Measurements from ENCODE around the gene ILDR2.
"Not testable (repeated sequence)": the region's sequence is repeated elsewhere in the genome, so short reads cannot be mapped to it uniquely, and the experiment has no call there.

Gene ILDR2

DNA sequence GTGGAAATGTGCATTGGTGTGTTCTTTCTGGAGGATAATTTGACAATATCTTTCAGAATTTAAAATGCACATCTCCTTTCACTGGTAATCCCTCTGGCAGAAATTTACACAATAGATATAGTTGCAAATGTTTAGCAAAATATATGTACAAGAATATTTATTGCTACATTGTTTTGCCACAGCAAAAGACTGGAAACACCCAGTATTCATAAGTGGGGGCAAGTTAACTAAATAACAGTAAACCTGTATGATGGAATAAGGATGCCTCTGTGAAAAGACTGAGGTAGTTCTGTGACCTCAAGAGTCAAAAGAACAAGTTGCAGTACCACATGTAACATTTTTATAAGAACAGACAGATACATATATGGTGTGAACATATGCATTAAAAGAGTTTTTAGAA, 85.6 kb downstream of the ILDR2 start:
- Histone ChIP-seq H3K36me3 (ENCODE audit: control insufficient read depth, insufficient read depth, low read length) (no peaks in the 10 kb centered on the region), H3K27me3 (ENCODE audit: control insufficient read depth, insufficient read depth, low read length) (no peaks in the 10 kb centered on the region), H2AFZ (no peak overlapping the region), H3K4me2 (ENCODE audit: low read length) (no peak overlapping the region), H3K79me2 (no peaks in the 10 kb centered on the region), H3K4me3 (ENCODE audit: low read depth, low read length) (no peak overlapping the region), H3K27ac (no peak overlapping the region), H3K9me3 (ENCODE audit: control insufficient read depth, low read length) (no peaks in the 10 kb centered on the region), H3K4me1 (no peaks in the 10 kb centered on the region), H3K9ac (no peak overlapping the region)
- TF ChIP-seq CTCF (IDR thresholded peaks at IDR 0.05) = no peak

GRCh38 chr1:166888373-166889111, 86.8 kb downstream of the ILDR2 start:
- no peaks in the 10 kb centered on the region for H3K36me3 ChIP-seq (ENCODE audit: control insufficient read depth, insufficient read depth, low read length)
- no peaks in the 10 kb centered on the region for H3K9me3 ChIP-seq (ENCODE audit: control insufficient read depth, low read length)
- no peaks in the 10 kb centered on the region for H3K27me3 ChIP-seq (ENCODE audit: control insufficient read depth, insufficient read depth, low read length)
- H2AFZ ChIP-seq = no peak overlapping the region
- H3K4me3 ChIP-seq (ENCODE audit: low read depth, low read length) = no peak overlapping the region
- no peak overlapping the region for H3K27ac ChIP-seq
- no peak for TF ChIP-seq CTCF (IDR thresholded peaks at IDR 0.05)
- H3K9ac ChIP-seq = no peak overlapping the region
- H3K4me2 ChIP-seq (ENCODE audit: low read length) = no peak overlapping the region
- no peaks in the 10 kb centered on the region for H3K4me1 ChIP-seq
- no peaks in the 10 kb centered on the region for H3K79me2 ChIP-seq

GRCh38 chr1:166884971-166885370, 90.4 kb downstream of the ILDR2 start:
- no peaks in the 10 kb centered on the region for H3K27me3 ChIP-seq (ENCODE audit: control insufficient read depth, insufficient read depth, low read length)
- no peak overlapping the region for H3K4me3 ChIP-seq (ENCODE audit: low read depth, low read length)
- no peaks in the 10 kb centered on the region for H3K4me1 ChIP-seq
- no peaks in the 10 kb centered on the region for H3K79me2 ChIP-seq
- no peak overlapping the region for H3K9ac ChIP-seq
- no peak overlapping the region for H3K27ac ChIP-seq
- no peaks in the 10 kb centered on the region for H3K36me3 ChIP-seq (ENCODE audit: control insufficient read depth, insufficient read depth, low read length)
- no peak overlapping the region for H3K4me2 ChIP-seq (ENCODE audit: low read length)
- no peak for TF ChIP-seq CTCF (IDR thresholded peaks at IDR 0.05)
- H3K9me3 ChIP-seq (ENCODE audit: control insufficient read depth, low read length) = no peaks in the 10 kb centered on the region
- H2AFZ ChIP-seq = no peak overlapping the region

- no peaks in the 10 kb centered on the region for H3K79me2 ChIP-seq
- H3K4me1 ChIP-seq = no peaks in the 10 kb centered on the region
- H3K4me2 ChIP-seq (ENCODE audit: low read length) = no peak overlapping the region
- no peak overlapping the region for H3K27ac ChIP-seq
- no peaks in the 10 kb centered on the region for H3K9me3 ChIP-seq (ENCODE audit: control insufficient read depth, low read length)
- H3K36me3 ChIP-seq (ENCODE audit: control insufficient read depth, insufficient read depth, low read length) = no peaks in the 10 kb centered on the region
- H3K4me3 ChIP-seq (ENCODE audit: low read depth, low read length) = no peak overlapping the region
- H3K27me3 ChIP-seq (ENCODE audit: control insufficient read depth, insufficient read depth, low read length) = no peaks in the 10 kb centered on the region
- TF ChIP-seq CTCF (IDR thresholded peaks at IDR 0.05) = peak; percentile 16
- no peak overlapping the region for H3K9ac ChIP-seq
- H2AFZ ChIP-seq = peak overlapping the region; percentile 53
Measured at GRCh38 chr1:166884040-166884642, 91.2 kb downstream of the ILDR2 start.

- no peaks in the 10 kb centered on the region for H3K36me3 ChIP-seq (ENCODE audit: control insufficient read depth, insufficient read depth, low read length)
- no peak overlapping the region for H2AFZ ChIP-seq
- H3K9me3 ChIP-seq (ENCODE audit: control insufficient read depth, low read length) = no peaks in the 10 kb centered on the region
- no peak overlapping the region for H3K9ac ChIP-seq
- H3K4me2 ChIP-seq (ENCODE audit: low read length) = no peak overlapping the region
- no peaks in the 10 kb centered on the region for H3K27me3 ChIP-seq (ENCODE audit: control insufficient read depth, insufficient read depth, low read length)
- H3K4me1 ChIP-seq = no peaks in the 10 kb centered on the region
- TF ChIP-seq CTCF (IDR thresholded peaks at IDR 0.05) = no peak
- no peak overlapping the region for H3K4me3 ChIP-seq (ENCODE audit: low read depth, low read length)
- no peaks in the 10 kb centered on the region for H3K79me2 ChIP-seq
- H3K27ac ChIP-seq = no peak overlapping the region
Measured at GRCh38 chr1:166882893-166883292, 92.4 kb downstream of the ILDR2 start.

- H3K4me1 ChIP-seq; H3K4me3 ChIP-seq (ENCODE audit: low read depth, low read length); H3K27ac ChIP-seq; H3K27me3 ChIP-seq (ENCODE audit: control insufficient read depth, insufficient read depth, low read length); H3K9ac ChIP-seq; H3K79me2 ChIP-seq; H3K9me3 ChIP-seq (ENCODE audit: control insufficient read depth, low read length); H3K36me3 ChIP-seq (ENCODE audit: control insufficient read depth, insufficient read depth, low read length); H2AFZ ChIP-seq; H3K4me2 ChIP-seq (ENCODE audit: low read length): not testable (repeated sequence)
Measured at GRCh38 chr1:166878173-166878917, 97.0 kb downstream of the ILDR2 start.
